Camera-type eye (tissue), 1 donor: Measurements from ENCODE around the gene TCF23. TPM values are rescaled to one million over a fixed set of nuclear protein-coding genes. Genes with fewer than 3 reads are reported as not detected.

Experiments used
- total RNA-seq: library from RNA; depleted of rRNA; stranded (reverse); fragments of >200 nt; gene quantifications from one replicate; pipeline ENCODE4 v1.2.3, GENCODE V29; 2014

The TCF23 gene
- total RNA-seq, result 0.11 TPM

GRCh38 chr2:27148801-27149439, at the start of gene TCF23:
TCF23 (plus strand) TSS chr2:27149004; CDS start chr2:27149134, 130 bp downstream.

DNA sequence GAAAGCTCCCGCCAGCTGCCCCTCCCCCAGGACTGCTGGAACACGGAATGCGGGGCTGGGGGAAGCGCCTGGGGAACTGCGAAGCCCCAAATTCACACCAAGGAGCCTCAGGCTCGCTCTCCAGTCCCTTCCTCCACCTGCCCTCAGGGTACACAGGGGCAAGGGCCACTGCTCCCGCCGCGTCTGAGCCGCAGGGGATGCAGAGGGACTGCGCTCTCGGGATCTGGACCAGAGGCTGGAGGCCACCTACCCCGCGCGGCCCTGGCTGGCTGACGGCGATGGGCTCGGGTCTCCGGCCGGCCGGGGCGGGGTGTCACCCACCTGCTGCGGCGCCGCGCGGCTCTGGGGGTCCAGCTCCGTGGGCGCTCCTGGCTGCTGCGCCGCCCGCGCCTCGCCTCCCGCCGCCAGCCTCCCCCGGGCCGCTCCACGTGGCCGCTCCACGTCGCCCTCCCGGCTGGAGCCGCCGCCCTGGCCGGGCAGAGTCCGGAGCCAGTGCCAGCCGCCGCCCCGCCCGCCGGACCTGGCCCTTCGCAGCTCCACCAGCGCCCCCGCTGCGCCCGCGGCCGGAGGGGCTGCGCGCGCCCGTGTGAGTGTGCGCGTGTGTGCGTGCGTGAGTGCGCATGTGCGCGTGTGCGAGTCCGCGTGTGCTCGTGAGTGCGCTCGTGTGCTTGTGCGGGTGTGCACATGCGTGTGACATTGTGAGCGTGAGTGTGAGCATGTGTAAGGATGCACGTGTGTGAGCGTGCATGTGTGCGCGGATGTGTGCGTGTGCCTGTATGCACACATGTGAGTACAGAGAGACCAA, 30.1 kb upstream of the TCF23 start, which contains the start of gene CGREF1:
TSS of gene CGREF1 (minus strand) at position 604 of the 805 bp plus-strand sequence. CDS start 14,762 bp downstream, outside the sequence.

DNA sequence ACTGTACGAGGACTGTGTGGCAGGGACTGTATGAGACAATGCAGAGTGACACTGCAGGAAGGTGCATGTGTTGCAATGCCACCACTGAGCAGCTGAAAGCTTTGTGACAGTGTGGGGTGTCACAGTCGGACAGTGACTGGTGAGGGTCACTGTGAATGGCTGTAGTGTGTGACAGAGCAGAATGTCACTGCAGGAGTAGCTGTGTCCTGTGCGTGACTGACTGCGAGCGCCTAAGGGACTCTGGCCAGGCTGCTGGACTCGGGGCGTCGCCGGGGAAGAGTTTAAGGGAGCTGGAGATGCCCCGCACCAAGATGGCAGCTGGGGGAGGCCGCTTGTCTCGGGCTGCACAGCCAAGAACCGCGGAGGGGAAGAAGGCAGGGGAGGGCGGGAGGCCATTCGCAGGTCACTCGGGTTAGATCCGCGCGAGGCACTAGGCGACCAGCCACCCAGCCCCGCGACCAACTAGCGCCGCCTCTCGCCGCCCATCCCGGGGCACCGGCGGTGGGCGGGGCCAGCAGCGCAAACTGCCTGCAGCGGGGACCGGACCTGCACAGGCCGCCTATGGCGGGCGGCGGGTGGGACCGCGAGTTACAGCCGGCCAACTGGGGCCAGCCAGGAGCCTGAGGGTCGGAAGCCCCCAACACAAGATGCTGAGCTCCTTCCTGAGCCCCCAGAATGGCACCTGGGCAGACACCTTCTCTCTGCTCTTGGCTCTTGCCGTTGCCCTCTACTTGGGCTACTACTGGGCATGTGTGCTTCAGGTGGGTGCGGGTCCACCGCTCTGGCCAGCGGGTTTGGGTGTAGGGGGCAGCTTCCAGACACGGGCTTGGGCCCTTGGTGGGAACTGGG, 25.3 kb upstream of the TCF23 start, which contains the start of gene ABHD1:
TSS of gene ABHD1 (plus strand) at position 514 of the 849 bp plus-strand sequence. CDS start at position 648, 134 bp downstream.

DNA sequence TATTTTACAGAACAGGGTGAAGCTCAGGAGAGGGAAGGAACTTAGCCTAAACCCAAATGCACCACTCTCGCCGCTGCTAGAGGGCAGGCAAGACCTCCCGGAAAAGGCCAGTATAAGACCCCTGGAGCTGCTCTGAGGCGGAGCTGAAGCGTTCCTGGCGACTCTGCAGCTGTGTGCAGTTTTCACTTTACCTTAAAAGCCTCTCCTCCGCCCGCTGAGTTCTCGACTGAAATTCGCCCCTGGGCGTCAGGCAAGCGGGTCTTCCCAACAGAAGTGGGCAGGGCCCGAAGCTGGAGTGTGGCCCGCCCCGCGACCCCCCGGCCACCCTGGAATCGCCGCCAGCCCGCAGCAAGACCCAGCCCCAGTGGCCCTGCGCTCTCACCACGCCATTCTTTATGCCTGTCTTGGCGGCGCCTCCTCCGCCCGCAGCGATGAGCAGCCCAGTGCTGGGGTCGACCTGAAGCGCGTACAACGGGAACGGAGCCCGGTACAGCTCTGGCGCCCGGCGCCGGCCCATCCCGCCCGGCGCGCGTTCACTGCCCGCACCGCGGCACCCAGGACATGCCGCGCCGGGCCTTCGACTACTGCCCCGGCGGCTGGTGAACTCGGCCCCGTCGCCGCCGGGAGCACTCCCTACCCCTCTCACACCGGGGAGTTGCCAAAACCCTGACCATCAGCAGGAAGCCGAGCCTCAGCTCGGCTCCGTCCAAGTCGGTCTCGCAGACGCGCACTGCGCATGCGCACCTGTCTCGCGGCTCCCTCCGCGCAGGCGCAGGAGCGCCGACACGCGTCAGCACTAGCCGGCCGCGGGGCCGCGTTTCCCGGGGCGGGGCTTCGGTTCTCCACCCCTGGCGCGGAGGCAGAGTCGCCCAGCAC, 14.7 kb upstream of the TCF23 start, which contains the start of gene PREB:
TSS of gene PREB (minus strand) at position 732 of the 876 bp plus-strand sequence. CDS start at position 517, 215 bp downstream.

GRCh38 chr2:27139310-27139709, 9.5 kb upstream of the TCF23 start, which contains the start of gene PRR30:
PRR30 (minus strand) TSS chr2:27139410; CDS start chr2:27138329, 1,081 bp downstream.

Other genes with a start within 250 kb of the TCF23 start
- 21.6 TPM for gene MAPRE3, start 178.4 kb upstream of the TCF23 start, total RNA-seq
- gene TMEM214, start 116.0 kb upstream of the TCF23 start, total RNA-seq, result 61.0 TPM
- 19.0 TPM for gene AGBL5, start 97.3 kb upstream of the TCF23 start, total RNA-seq
- 272 TPM for gene OST4, start 77.3 kb upstream of the TCF23 start, total RNA-seq
- 72.2 TPM for gene EMILIN1, start 70.4 kb upstream of the TCF23 start, total RNA-seq
- gene KHK, start 62.2 kb upstream of the TCF23 start, total RNA-seq, result 2.5 TPM
- 12.1 TPM for gene CGREF1, start 29.9 kb upstream of the TCF23 start, total RNA-seq
- 0.49 TPM for gene ABHD1, start 25.2 kb upstream of the TCF23 start, total RNA-seq
- 41.9 TPM for gene PREB, start 14.4 kb upstream of the TCF23 start, total RNA-seq
- not detected for gene PRR30, start 9.6 kb upstream of the TCF23 start, total RNA-seq
- gene ATRAID, start 63.0 kb downstream of the TCF23 start, total RNA-seq, result 102 TPM
- 40.4 TPM for gene SLC5A6, start 63.3 kb downstream of the TCF23 start, total RNA-seq
- 34.4 TPM for gene CAD, start 68.4 kb downstream of the TCF23 start, total RNA-seq
- gene SLC30A3, start 114.0 kb downstream of the TCF23 start, total RNA-seq, result 0.27 TPM
- gene DNAJC5G, start 126.4 kb downstream of the TCF23 start, total RNA-seq, result not detected
- gene TRIM54, start 133.4 kb downstream of the TCF23 start, total RNA-seq, result 4.7 TPM
- gene UCN, start 159.4 kb downstream of the TCF23 start, total RNA-seq, result 4.7 TPM
- 62.5 TPM for gene MPV17, start 174.1 kb downstream of the TCF23 start, total RNA-seq
- 46.5 TPM for gene GTF3C2, start 207.8 kb downstream of the TCF23 start, total RNA-seq
- 30.0 TPM for gene EIF2B4, start 221.3 kb downstream of the TCF23 start, total RNA-seq
- 72.6 TPM for gene SNX17, start 221.6 kb downstream of the TCF23 start, total RNA-seq
- 11.6 TPM for gene ZNF513, start 231.7 kb downstream of the TCF23 start, total RNA-seq